Endodermal cell (in vitro differentiated cells): Measurements from ENCODE around the gene TBCD. TPM values are rescaled to one million over a fixed set of nuclear protein-coding genes. Genes with fewer than 3 reads are reported as not detected.

ENCODE experiments used
- DNase-seq: peaks from one replicate; pipeline ENCODE4 v3.0.0-alpha.2; 2017
- H3K27ac ChIP-seq: 2 replicates; pipeline ENCODE4 v1.5.1; 2013; ENCODE audit warnings: mild to moderate bottlenecking, low read depth, low read length, moderate library complexity
- H3K27me3 ChIP-seq: 2 replicates; pipeline ENCODE4 v1.6.1; 2013; ENCODE audit warnings: mild to moderate bottlenecking, low read length, moderate library complexity; ENCODE audit not compliant: insufficient read depth, control insufficient read depth, poor library complexity, severe bottlenecking
- H3K36me3 ChIP-seq: 2 replicates; pipeline ENCODE4 v1.7.0; 2013; ENCODE audit warnings: mild to moderate bottlenecking, low read length, moderate library complexity; ENCODE audit not compliant: control insufficient read depth, insufficient read depth
- H3K4me1 ChIP-seq: one replicate; pipeline ENCODE4 v1.7.0; 2013; ENCODE audit warnings: low read length; ENCODE audit not compliant: control insufficient read depth, insufficient read depth
- H3K4me3 ChIP-seq: 2 replicates; pipeline ENCODE4 v1.5.1; 2013; ENCODE audit warnings: mild to moderate bottlenecking, low read length, moderate library complexity
- H3K9ac ChIP-seq: 2 replicates; pipeline ENCODE4 v1.6.1; 2013; ENCODE audit warnings: mild to moderate bottlenecking, low read length, moderate library complexity; ENCODE audit not compliant: poor library complexity, severe bottlenecking; ENCODE audit errors: extremely low read depth
- H3K9me3 ChIP-seq: 2 replicates; pipeline ENCODE4 v1.6.1; 2013; ENCODE audit warnings: mild to moderate bottlenecking, low read length, moderate library complexity; ENCODE audit not compliant: control insufficient read depth
- H3K27ac Mint-ChIP-seq: 2 replicates; pipeline ENCODE4 v1.8.0; 2020; ENCODE audit warnings: mixed read lengths
- H3K27me3 Mint-ChIP-seq: 2 replicates; pipeline ENCODE4 v1.8.0; 2021; ENCODE audit warnings: mild to moderate bottlenecking, mixed read lengths; ENCODE audit not compliant: insufficient read depth
- H3K36me3 Mint-ChIP-seq: 2 replicates; pipeline ENCODE4 v1.8.0; 2020; ENCODE audit warnings: low read depth, mixed read lengths
- H3K4me1 Mint-ChIP-seq: 2 replicates; pipeline ENCODE4 v1.8.0; 2020; ENCODE audit warnings: mixed read lengths
- H3K4me3 Mint-ChIP-seq: 2 replicates; pipeline ENCODE4 v1.8.0; 2020; ENCODE audit warnings: mild to moderate bottlenecking, moderate library complexity, mixed read lengths
- H3K9me3 Mint-ChIP-seq: 2 replicates; pipeline ENCODE4 v1.8.0; 2020; ENCODE audit warnings: mild to moderate bottlenecking, mixed read lengths
- WGBS, 2 experiments: methylation state at CpG; one replicate each; pipeline versions ENCODE4 v1.1.5 to v1.1.7; 2013; ENCODE audit warnings: missing lambda C conversion rate in 2 of 2, mixed read lengths in 1 of 2; ENCODE audit not compliant: insufficient coverage in 1 of 2, insufficient read length in 1 of 2; 5-methylcytosine and 5-hydroxymethylcytosine counted together
- total RNA-seq, 2 donors: library from RNA; stranded (reverse); fragmentation: NEBNext Ultra II Directional in 1 of 2; extraction: Animal tissue kit (Norgen Biotek cat#: 25700) in 1 of 2; gene quantifications; 2 replicates in 1 of 2; 3 replicates in 1 of 2; pipeline ENCODE4 v1.2.1, GENCODE V29; 2021
- TF ChIP-seq, protein P1 (sequence below): fragments of 200-600 bp; sonication (generic); conservative IDR thresholded peaks from 2 replicates; pipeline ENCODE4 v1.5.0; 2021; ENCODE audit warnings: antibody characterized with exemption, mild to moderate bottlenecking

TBCD gene
- total RNA-seq, 2 donors from 2014 or later: 107 TPM

DNA sequence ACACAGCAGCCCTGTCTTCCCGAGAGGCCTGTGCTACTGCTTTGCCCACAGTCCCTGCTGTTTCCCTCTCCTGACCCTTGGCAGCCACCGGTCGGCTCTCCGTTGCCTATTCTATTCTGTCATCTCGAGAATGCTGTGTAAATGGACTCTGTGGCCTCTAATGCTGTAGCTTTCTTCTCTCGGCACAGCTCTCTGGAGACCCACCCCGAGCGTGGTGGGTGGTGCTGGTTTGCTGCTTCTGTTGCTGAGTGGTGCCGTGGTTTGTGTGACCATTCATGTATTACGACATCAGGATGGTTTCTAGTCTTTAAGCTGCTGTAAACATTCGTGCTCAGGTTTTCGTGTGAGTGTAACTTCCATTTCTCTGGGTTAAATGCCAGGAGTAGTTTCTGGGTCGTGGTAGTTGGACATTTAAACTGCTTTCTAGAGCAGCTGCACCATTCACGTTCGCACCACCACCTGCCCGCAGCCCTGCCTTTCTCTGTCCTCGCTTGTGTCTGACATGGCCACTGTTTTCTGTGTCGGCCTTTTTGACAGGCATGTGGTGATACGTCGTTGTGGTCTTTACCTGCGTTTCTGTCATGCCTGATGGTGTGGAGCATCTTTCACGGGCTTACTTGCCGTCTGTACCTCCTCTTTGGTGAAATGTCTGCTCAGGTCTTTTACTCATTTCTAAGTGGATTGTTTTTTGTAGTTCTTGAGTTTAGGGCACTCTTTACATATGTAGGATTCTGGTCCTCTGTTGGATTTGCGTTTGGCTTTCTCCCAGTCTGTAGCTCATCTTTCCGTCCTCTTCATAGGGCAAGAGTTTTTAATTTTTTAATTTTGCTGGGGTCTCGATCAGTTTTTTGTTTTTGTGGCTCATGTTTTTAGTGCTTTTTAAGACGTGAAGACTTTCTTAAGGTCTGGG, 135.6 kb downstream of the TBCD start:
- H3K27me3 ChIP-seq: no peaks in the 10 kb centered on the region
- no peaks in the 10 kb centered on the region for H3K9me3 ChIP-seq
- H3K27ac ChIP-seq: no peak overlapping the region
- H3K27ac Mint-ChIP-seq: peak overlapping the region; percentile 22
- TF ChIP-seq, protein P1, sequence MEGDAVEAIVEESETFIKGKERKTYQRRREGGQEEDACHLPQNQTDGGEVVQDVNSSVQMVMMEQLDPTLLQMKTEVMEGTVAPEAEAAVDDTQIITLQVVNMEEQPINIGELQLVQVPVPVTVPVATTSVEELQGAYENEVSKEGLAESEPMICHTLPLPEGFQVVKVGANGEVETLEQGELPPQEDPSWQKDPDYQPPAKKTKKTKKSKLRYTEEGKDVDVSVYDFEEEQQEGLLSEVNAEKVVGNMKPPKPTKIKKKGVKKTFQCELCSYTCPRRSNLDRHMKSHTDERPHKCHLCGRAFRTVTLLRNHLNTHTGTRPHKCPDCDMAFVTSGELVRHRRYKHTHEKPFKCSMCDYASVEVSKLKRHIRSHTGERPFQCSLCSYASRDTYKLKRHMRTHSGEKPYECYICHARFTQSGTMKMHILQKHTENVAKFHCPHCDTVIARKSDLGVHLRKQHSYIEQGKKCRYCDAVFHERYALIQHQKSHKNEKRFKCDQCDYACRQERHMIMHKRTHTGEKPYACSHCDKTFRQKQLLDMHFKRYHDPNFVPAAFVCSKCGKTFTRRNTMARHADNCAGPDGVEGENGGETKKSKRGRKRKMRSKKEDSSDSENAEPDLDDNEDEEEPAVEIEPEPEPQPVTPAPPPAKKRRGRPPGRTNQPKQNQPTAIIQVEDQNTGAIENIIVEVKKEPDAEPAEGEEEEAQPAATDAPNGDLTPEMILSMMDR: no peak
- no peak overlapping the region for H3K9ac ChIP-seq
- WGBS, 2 experiments: 95 to 98% methylated on average over 23 to 27 of the region's 27 CpGs
- peaks cover 32% of the 10 kb centered on the region for H3K36me3 Mint-ChIP-seq
- H3K4me3 Mint-ChIP-seq: no peak overlapping the region
- H3K27me3 Mint-ChIP-seq: no peaks in the 10 kb centered on the region
- H3K4me3 ChIP-seq: no peak overlapping the region
- H3K4me1 Mint-ChIP-seq: no peaks in the 10 kb centered on the region
- H3K4me1 ChIP-seq: no peaks in the 10 kb centered on the region
- peaks cover 20% of the 10 kb centered on the region for H3K36me3 ChIP-seq
- no peaks in the 10 kb centered on the region for H3K9me3 Mint-ChIP-seq
- no peak for DNase-seq

DNA sequence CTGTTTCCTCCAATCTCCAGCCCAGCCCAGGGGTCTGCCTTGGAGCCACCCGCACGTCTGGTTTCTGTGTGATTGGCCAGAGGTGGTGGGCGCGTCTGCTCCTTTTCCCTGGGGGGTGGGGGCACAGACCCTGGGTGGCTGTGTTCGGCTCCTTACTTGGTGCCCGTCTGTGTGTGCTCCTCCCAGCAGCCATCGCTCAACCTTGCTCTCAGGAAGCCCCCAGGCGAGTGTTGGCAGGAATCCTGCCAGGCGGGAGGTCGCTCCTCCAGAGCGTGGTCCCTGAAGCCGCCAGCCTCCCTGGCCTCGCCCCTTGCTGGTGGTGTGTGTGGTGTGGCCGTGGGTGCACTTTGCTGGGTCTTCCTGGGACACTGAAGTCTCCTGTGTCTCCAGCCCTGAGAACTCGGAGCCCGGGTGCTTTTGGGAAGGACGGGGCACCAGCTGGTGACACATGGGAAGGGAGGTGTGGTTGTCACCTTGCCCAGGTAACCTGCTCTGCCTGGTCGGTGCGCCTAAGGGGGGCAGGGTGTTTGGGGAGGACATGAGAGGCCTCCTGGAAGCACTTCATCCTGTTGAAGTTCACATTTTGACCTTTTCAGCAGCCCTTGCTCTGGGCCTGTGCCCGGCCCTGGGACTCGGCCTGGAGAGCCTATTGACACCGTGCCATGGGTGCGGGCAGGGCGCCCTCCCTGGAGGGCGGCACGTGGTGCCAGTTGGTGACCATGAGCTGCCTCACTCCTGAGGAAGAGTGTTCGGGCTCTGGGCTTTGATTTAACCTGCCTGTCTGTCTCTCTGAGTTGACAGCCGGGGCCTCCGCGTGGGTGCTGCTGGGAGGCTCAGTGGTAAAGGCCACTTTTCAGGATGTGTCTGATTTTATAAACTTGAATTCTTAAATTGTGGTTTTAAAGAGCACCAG, 137.0 kb downstream of the TBCD start:
- Histone ChIP-seq H3K36me3 (peaks cover 24% of the 10 kb centered on the region), H3K4me1 (no peaks in the 10 kb centered on the region), H3K27me3 (no peaks in the 10 kb centered on the region), H3K27ac (no peak overlapping the region), H3K9me3 (no peaks in the 10 kb centered on the region), H3K4me3 (no peak overlapping the region), H3K9ac (no peak overlapping the region)
- DNase-seq: no peak
- no peaks in the 10 kb centered on the region for H3K27me3 Mint-ChIP-seq
- TF ChIP-seq, protein P1: no peak
- WGBS, 2 experiments: 92 to 94% methylated on average over 19 to 30 of the region's 30 CpGs
- H3K4me3 Mint-ChIP-seq: no peak overlapping the region
- no peaks in the 10 kb centered on the region for H3K4me1 Mint-ChIP-seq
- no peaks in the 10 kb centered on the region for H3K9me3 Mint-ChIP-seq
- peak overlapping the region; percentile 55 for H3K27ac Mint-ChIP-seq
- peaks cover 36% of the 10 kb centered on the region for H3K36me3 Mint-ChIP-seq

DNA sequence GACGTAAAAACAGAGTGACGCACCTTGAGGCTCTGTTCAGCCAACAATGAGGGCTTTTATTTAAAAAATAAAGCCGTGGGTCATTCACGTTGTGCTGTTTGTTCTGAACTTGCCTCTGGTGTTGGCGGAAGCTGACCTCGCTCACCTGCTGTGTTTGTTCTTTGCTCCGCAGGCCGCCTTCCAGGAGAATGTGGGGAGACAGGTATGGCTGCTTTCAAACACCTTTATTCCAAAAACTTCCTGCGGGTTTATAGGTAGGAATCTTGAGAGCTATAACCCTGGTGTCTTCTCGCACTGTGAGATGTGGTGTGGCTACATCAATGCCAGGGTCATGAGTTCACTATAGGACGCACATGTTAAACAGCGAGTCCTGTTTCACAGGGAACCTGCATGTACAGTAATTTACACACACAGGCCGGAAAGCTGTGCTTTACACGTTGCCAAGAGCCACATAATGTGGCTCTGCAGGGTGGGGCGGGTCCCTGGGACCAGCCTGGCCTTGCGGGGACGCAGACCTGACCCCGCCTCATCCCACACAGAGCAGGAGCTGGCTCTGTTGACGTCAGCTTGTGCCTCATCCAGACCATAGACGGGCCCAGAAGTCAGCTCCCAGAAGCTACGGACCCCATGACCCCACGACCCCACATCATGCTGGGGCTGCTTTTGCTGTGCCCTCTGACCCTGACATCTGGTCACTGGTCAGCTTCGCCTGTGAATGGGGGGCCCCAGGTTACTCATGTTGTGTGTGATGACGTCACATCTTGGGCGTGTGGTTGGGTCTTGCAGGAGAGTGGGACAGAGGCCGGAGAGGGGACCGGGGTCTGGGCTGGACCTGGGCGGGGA, 137.9 kb downstream of the TBCD start:
- Mint-ChIP-seq H3K27ac (peak overlapping the region; percentile 58), H3K4me1 (no peaks in the 10 kb centered on the region), H3K36me3 (peaks cover 40% of the 10 kb centered on the region), H3K27me3 (no peaks in the 10 kb centered on the region), H3K9me3 (no peaks in the 10 kb centered on the region), H3K4me3 (no peak overlapping the region)
- Histone ChIP-seq H3K4me3 (no peak overlapping the region), H3K9me3 (no peaks in the 10 kb centered on the region), H3K9ac (no peak overlapping the region), H3K27me3 (no peaks in the 10 kb centered on the region), H3K36me3 (peaks cover 31% of the 10 kb centered on the region), H3K4me1 (no peaks in the 10 kb centered on the region), H3K27ac (no peak overlapping the region)
- WGBS, 2 experiments: 92 to 93% methylated on average over 24 to 28 of the region's 28 CpGs
- peak; percentile 81 for DNase-seq
- TF ChIP-seq, protein P1: no peak
